Measurements from ENCODE around the gene SYTL1. TPM values are rescaled to one million over a fixed set of nuclear protein-coding genes. Genes with fewer than 3 reads are reported as not detected.
"Not testable (repeated sequence)": the region's sequence is repeated elsewhere in the genome, so short reads cannot be mapped to it uniquely, and the experiment has no call there.

Gene SYTL1
- total RNA-seq, 4 donors from 2014 or later = 12.4 to 23.9 (median 18.4) TPM

DNA sequence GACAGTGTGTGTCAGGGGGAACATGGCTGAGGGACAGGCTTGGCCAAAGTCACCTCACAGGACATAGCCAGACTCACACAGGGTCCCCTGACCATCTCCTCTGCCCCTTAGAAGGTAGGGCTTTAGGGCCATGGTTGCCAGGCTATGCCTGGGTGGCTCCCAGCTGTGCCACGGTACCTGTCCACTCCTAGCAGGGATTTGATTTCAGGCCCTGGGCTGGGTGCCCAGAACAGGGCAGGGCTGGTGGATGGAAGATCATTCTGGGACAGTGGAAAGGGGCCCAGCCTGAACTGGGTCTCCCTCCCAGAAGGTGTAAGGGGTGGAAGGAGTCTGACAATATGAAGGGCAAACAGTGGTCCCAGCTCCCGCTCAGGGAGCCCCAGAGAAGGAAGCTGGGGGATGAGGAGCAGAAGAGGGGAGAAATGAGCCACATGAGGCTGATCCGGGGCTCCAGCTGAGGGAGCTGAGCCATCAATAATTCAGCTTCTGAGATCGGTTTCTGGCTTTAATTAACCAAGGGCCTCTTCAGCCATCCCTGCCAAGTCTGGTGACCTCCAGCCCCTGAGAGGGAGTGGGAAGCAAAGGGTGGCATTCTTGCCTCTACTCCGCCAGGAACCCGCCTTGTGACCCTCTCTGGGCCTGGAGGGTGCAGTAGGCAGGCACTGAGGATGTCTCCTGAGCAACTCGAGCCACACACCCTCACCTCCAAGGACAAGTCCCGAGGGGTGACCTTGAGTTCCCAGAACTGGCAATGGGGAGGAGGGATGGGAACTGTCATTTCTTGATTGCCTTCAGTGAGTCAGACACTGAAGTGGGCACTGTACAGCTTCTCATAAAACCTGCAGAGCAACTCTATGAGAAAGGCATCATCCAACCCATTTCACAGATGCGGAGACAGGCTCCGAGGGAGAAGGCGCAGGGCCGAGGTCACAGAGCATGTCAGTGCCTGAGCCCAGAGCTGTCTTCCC lies 39.2 kb downstream of the SYTL1 start:
- intact Hi-C loops (cut with DNase I) = no loop called here
- Histone ChIP-seq H3K4me1 (peaks cover 0 to 30% of the 10 kb centered on the region in 2 donors), H3K4me3 (replicated peaks in 1 of 3) (no peak overlapping the region), H3K36me3 (no peaks in the 10 kb centered on the region), H3K27me3 (no peaks in the 10 kb centered on the region), H3K9me3 (no peaks in the 10 kb centered on the region), H3K27ac (no peak overlapping the region)
- DNase-seq = no peak
- 79 to 81% methylated on average over 12 of the region's 12 CpGs for WGBS, 2 donors
- no peak for TF ChIP-seq POLR2A (IDR thresholded peaks at IDR 0.05)
- no peak for TF ChIP-seq CTCF (IDR thresholded peaks at IDR 0.05)

DNA sequence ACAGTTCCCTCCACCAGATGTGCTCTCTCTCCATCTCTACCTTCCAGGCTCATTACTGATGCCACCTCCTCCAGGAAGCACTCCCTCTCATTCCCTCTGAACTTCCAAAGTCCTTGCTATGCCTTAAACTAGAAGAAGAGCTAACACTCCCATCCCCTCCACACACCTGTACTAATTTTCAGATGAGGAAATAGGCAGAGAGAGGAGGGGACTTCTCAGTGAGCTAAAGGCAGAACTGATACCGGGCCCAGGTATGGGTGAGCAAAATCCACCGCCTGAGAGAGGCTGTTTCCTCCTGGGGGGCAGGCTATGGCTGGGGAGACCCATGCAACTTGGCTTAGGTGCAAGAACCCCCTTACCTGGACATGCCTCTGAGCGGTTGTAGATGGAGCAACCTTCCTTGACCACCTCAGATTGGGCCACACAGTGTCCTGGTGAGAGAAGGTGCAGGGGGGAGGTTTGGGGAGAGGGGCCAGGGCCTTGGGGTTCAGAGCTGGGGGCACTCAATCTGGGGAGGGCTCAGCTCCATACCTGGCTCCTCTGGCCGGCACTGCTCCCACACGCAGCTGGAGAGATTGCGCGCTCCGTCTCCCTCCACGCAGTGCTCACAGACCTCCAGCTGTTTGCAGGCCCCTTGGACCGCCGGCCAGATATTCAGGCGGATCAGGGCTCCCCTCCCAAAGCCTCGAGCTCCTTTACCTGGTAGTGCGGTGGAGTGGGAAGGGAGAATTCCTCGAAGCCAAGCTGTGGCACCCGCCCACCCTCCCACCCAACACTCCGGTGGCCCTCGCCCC lies 40.3 kb downstream of the SYTL1 start:
- Histone ChIP-seq H3K27ac (no peak overlapping the region), H3K4me1 (peaks cover 0 to 30% of the 10 kb centered on the region in 2 donors), H3K4me3 (replicated peaks in 1 of 3) (no peak overlapping the region), H3K27me3 (no peaks in the 10 kb centered on the region), H3K9me3 (no peaks in the 10 kb centered on the region), H3K36me3 (no peaks in the 10 kb centered on the region)
- no peak for DNase-seq
- TF ChIP-seq POLR2A (IDR thresholded peaks at IDR 0.05) (no peak), CTCF (IDR thresholded peaks at IDR 0.05) (no peak)
- WGBS, 2 donors = 81 to 82% methylated on average over 9 to 18 of the region's 18 CpGs
- intact Hi-C loops (cut with DNase I) = no loop called here

DNA sequence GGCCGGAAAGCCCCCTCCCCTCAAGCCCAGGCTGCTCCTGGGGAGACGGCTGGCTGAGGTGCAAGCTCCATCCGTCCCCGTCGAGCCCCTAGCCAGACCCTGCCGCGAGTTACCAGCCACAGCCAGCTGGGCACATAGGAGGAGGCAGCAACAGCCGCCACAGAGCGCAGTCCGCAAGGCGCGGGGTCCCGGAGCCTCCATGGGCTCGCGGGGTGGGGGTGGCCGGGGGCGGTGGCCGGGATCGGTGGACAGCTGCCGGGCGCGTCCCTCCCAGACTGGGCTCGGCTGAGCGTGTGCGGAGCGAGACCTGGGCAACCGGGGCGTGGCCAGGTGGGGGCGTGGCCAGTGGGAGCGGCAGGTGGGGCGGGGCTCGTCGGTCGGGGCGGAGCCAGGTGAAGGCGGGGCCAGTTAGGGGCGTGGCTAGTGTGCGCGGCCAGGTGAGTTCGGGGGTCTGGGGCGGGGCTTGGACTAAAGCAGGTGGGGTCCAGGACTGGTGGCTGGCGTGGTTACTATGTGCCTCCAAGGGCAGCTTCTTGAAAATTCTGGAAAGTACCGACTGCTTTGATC lies 41.3 kb downstream of the SYTL1 start, which contains the start of gene CD164L2:
TSS of gene CD164L2 (minus strand) at position 295 of the 567 bp plus-strand sequence. CDS start at position 201, 94 bp downstream.
- Histone ChIP-seq H3K4me3 (replicated peaks in 1 of 3) (no peak within 1 kb of the TSS), H3K36me3 (no peaks in the 10 kb centered on the region), H3K4me1 (peaks cover 0 to 30% of the 10 kb centered on the region in 2 donors), H3K27ac (no peak within 1 kb of the TSS), H3K9me3 (no peaks in the 10 kb centered on the region), H3K27me3 (no peaks in the 10 kb centered on the region)
- intact Hi-C loops (cut with DNase I) = no loop called here
- TF ChIP-seq CTCF (IDR thresholded peaks at IDR 0.05) = no peak
- TF ChIP-seq POLR2A (IDR thresholded peaks at IDR 0.05) = no peak
- 29 to 30% methylated on average over 5 to 15 of the region's 43 CpGs for WGBS, 2 donors
- peak; percentile 61 to 62 for DNase-seq

GRCh38 chr1:27383661-27384060 lies 41.8 kb downstream of the SYTL1 start:
- 87 to 92% methylated on average over 13 of the region's 13 CpGs for WGBS, 2 donors
- Histone ChIP-seq H3K36me3 (no peaks in the 10 kb centered on the region), H3K27me3 (no peaks in the 10 kb centered on the region), H3K4me1 (peaks cover 0 to 30% of the 10 kb centered on the region in 2 donors), H3K27ac (no peak overlapping the region), H3K9me3 (no peaks in the 10 kb centered on the region), H3K4me3 (replicated peaks in 1 of 3) (no peak overlapping the region)
- intact Hi-C loops (cut with DNase I) = no loop called here
- TF ChIP-seq CTCF (IDR thresholded peaks at IDR 0.05) (no peak), POLR2A (IDR thresholded peaks at IDR 0.05) (no peak)
- no peak for DNase-seq

DNA sequence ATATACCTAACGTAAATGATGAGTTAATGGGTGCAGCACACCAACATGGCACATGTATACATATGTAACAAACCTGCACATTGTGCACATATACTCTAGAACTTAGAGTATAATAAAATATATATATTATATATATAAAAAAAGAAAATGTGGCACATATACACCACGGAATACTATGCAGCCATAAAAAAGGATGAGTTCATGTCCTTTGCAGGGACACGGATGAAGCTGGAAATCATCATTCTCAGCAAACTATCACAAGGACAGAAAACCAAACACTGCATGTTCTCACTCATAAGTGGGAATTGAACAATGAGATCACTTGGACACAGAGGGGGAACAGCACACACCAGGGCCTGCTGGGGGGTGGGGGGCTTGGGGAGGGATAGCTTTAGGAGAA lies 43.0 kb downstream of the SYTL1 start:
- H3K36me3 ChIP-seq; H3K4me3 ChIP-seq (replicated peaks in 1 of 3); H3K27me3 ChIP-seq; H3K27ac ChIP-seq; DNase-seq; intact Hi-C loops (cut with DNase I); H3K9me3 ChIP-seq: not testable (repeated sequence)
- 91% methylated on average over 3 of the region's 3 CpGs for WGBS, 2 donors
- peaks cover 0 to 25% of the 10 kb centered on the region in 2 donors for H3K4me1 ChIP-seq

Measured in thyroid gland (tissue), 4 donors.